Colonic mucosa (tissue), 4 donors: ENCODE results near the gene IRX5. TPM values are rescaled to one million over a fixed set of nuclear protein-coding genes. Genes with fewer than 3 reads are reported as not detected.

ENCODE experiments used
- DNase-seq: peaks from one replicate; pipeline ENCODE4 v3.0.0-alpha.2; 2020
- H3K27ac ChIP-seq: fragments of 200-600 bp; one replicate; pipeline ENCODE4 v1.8.0; 2021
- H3K27me3 ChIP-seq: fragments of 200-600 bp; one replicate; pipeline ENCODE4 v1.8.0; 2021
- H3K36me3 ChIP-seq: fragments of 200-600 bp; one replicate; pipeline ENCODE4 v1.8.0; 2021
- H3K4me1 ChIP-seq: fragments of 200-600 bp; one replicate; pipeline ENCODE4 v1.8.0; 2021; ENCODE audit warnings: mild to moderate bottlenecking
- H3K4me3 ChIP-seq: fragments of 200-600 bp; one replicate; pipeline ENCODE4 v1.8.0; 2021
- H3K9ac ChIP-seq, 2 donors: one replicate each; pipeline ENCODE4 v1.7.0; 2013; ENCODE audit warnings: control low read depth in 2 of 2, low read depth in 2 of 2, low read length in 2 of 2
- H3K9me3 ChIP-seq: fragments of 200-600 bp; one replicate; pipeline ENCODE4 v1.8.0; 2021
- CTCF ChIP-seq: fragments of 200-600 bp; IDR thresholded peaks from one replicate; pipeline ENCODE4 v1.8.0; 2022; ENCODE audit warnings: antibody characterized with exemption, mild to moderate bottlenecking
- intact Hi-C: fragments of 100-400 bp; cut with DNase I; formaldehyde crosslinking; loops from one replicate; pipeline ENCODE4 v1.14.1; 2022
- total RNA-seq, 2 donors: library from RNA; stranded (reverse); fragmentation: NEBNext Ultra II Directional in 1 of 2; extraction: Animal tissue kit (Norgen Biotek cat#: 25700) in 1 of 2; gene quantifications; one replicate each; pipeline ENCODE4 v1.2.1, GENCODE V29; 2021
- donor health status: healthy.
- donor health status: DM: no; HTN: no; CAD: no.
- donor health status: DM: no; HTN: no; CAD: no.

Gene IRX5
- total RNA-seq, 2 donors from 2014 or later: 0.11 to 0.17 TPM

DNA sequence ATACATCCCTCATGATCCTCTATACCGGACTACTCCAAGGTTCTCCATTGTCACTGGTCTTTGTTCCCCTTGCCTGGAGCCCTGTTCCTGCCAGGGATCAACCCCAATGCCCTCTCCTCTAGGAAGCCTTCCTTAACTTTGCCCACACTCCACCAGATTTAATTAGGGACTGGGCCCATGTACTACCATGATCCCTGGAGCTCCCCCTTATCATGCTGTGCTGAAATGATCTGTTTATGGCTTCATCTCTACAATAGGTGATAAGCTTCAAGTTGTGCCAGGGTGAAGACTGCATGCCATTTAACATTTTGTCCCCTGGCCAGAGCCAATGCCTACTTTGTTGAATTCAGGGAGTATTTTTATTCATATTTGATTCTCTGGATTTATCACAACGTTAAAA is 17.9 kb upstream of the IRX5 start:
- TF ChIP-seq CTCF: no peak
- Histone ChIP-seq H3K4me3 (no peak overlapping the region), H3K27me3 (no peaks in the 10 kb centered on the region)

DNA sequence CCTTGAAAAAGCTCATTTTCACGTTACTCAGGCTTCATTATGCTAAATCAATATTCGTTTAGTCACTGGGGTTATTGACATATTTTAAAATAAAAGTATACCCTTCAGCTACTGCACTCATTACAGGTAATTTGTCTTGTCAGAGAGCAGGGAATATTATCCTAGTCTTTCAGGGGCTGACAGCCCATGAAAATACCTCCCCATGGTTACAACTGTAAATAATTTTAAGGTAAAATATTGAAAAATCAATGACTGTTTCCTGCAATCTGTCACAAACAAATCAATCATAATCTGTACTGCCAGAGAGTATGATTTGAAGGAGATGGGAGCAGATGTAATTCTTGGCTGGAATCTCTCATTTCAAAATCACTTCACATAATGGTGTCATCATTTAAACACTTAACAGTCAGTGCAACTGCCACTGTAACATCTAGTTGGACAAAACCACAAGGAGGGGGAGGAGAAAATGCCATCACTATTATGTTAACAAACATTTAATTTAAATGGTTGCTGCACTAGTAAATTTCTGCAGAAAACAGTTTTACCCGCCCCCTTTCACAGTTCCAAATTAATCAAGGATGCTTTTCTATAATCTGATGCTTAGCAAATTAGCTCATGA is 9.3 kb upstream of the IRX5 start:
- H3K9ac ChIP-seq: no peak overlapping the region
- H3K4me1 ChIP-seq: no peaks in the 10 kb centered on the region
- peaks cover 24% of the 10 kb centered on the region for H3K27me3 ChIP-seq
- TF ChIP-seq CTCF: no peak
- no peaks in the 10 kb centered on the region for H3K9me3 ChIP-seq
- H3K27ac ChIP-seq: no peak overlapping the region
- no peak for DNase-seq
- intact Hi-C loops: no loop called here
- H3K36me3 ChIP-seq: no peaks in the 10 kb centered on the region
- H3K4me3 ChIP-seq: no peak overlapping the region

More for the DNA sequence above, 17.9 kb upstream of the IRX5 start:
- intact Hi-C loops: no loop called here
- H3K9ac ChIP-seq: no peak overlapping the region
- no peaks in the 10 kb centered on the region for H3K36me3 ChIP-seq
- H3K27ac ChIP-seq: no peak overlapping the region
- H3K9me3 ChIP-seq: no peaks in the 10 kb centered on the region
- no peak for DNase-seq
- no peaks in the 10 kb centered on the region for H3K4me1 ChIP-seq

DNA sequence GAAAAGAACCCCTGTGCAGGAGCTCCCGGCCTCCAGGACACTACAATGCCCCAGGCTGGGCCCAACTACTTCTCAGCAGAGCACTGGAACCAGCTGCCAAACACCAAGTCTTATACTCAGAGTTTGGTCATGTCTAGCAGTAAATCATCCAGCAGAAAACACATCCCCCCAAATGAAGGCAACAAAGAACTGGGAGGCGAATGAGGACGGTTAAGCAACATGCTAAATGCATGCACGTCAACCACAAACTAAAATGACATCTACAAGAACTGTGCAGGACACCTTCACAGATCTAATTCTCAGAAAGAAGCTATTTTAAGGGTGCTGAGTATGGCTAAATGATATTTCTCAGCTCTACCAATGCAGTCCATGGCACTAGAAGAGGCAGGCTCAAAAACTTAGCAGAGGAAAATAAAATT is 7.6 kb upstream of the IRX5 start:
- peaks cover 41% of the 10 kb centered on the region for H3K27me3 ChIP-seq
- H3K4me3 ChIP-seq: no peak overlapping the region
- H3K9me3 ChIP-seq: no peaks in the 10 kb centered on the region
- H3K9ac ChIP-seq: no peak overlapping the region
- intact Hi-C loops: no loop called here
- H3K27ac ChIP-seq: no peak overlapping the region
- DNase-seq: no peak
- no peak for TF ChIP-seq CTCF
- H3K4me1 ChIP-seq: no peaks in the 10 kb centered on the region
- H3K36me3 ChIP-seq: no peaks in the 10 kb centered on the region

GRCh38 chr16:54923988-54924387 is 6.7 kb upstream of the IRX5 start:
- no peak for TF ChIP-seq CTCF
- no peak overlapping the region for H3K9ac ChIP-seq
- intact Hi-C loops: no loop called here
- H3K4me3 ChIP-seq: no peak overlapping the region
- no peaks in the 10 kb centered on the region for H3K9me3 ChIP-seq
- no peak for DNase-seq
- no peaks in the 10 kb centered on the region for H3K4me1 ChIP-seq
- H3K36me3 ChIP-seq: no peaks in the 10 kb centered on the region
- H3K27me3 ChIP-seq: peaks cover 41% of the 10 kb centered on the region
- H3K27ac ChIP-seq: no peak overlapping the region

DNA sequence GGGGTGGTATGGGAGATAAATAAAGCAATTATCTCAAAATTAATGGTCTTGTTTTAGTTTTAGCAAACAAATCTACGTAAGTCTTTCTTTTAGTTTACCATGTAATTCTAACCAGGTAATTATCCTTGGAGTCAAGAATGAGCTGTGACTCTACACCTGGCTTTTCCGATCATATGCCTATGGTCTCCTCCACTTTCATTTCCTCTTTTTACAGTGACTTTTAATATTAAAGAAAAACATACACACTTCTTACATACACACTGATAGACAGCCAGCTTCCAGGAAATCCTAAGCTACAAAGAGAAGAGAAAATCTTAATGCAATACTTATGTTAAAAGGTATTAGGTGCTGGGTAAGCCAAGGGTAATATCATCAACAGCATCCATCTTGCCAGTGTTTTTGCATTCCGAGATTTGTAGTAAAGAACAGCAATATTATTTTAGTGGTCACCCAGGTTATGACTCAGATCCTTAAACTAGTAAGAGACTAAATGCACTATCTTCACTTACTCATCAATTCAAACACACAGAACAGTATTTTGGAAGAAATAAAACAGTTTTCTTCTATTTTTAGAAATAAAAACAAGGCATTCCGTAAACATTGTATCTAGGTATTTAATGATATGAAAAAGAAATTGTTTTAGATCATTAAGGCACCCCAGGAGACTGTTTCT is 4.4 kb upstream of the IRX5 start:
- H3K4me3 ChIP-seq: no peak overlapping the region
- H3K4me1 ChIP-seq: peaks cover 10% of the 10 kb centered on the region
- H3K9ac ChIP-seq: no peak overlapping the region
- no peak overlapping the region for H3K27ac ChIP-seq
- no peaks in the 10 kb centered on the region for H3K36me3 ChIP-seq
- TF ChIP-seq CTCF: no peak
- intact Hi-C loops: no loop called here
- H3K9me3 ChIP-seq: no peaks in the 10 kb centered on the region
- H3K27me3 ChIP-seq: peaks cover 44% of the 10 kb centered on the region
- DNase-seq: no peak
